Right lobe of liver (tissue), 4 donors: ENCODE results near the gene CLEC19A.

ENCODE experiments used
- CTCF ChIP-seq, 4 donors: fragments of 200-600 bp in 3 of 4; fragments of 450-650 bp in 1 of 4; IDR thresholded peaks; one replicate each; pipeline versions ENCODE4 v1.5.1 to v1.8.0; 2016 to 2022; ENCODE audit warnings: antibody characterized with exemption in 4 of 4, mild to moderate bottlenecking in 2 of 4
- POLR2A ChIP-seq: fragments of 450-650 bp; IDR thresholded peaks from one replicate; pipeline ENCODE4 v1.6.1; 2017; ENCODE audit warnings: antibody characterized with exemption, mild to moderate bottlenecking
- donor health status: DM: no; HTN: no; CAD: no.
- donor health status: DM: no; HTN: no; CAD: no.
- donor health status: DM: no; HTN: yes; CAD: no.

GRCh38 chr16:19305443-19305842 is 19.9 kb downstream of the CLEC19A start:
- TF ChIP-seq CTCF (IDR thresholded peaks at IDR 0.05) (no peak), POLR2A (no peak)
